GM12891 (cell line): ENCODE results near the gene NELFCD.

ENCODE experiments used
- DNase-seq: peaks from one replicate; pipeline ENCODE4 v3.0.0; 2011; ENCODE audit warnings: low spot score; ENCODE audit not compliant: insufficient read length
- FAIRE-seq: peaks from 2 replicates; lab custom pipeline; 2011; peaks lifted over from hg19 to GRCh38; lab: Jason Lieb, UNC
- PAX5 ChIP-seq: IDR thresholded peaks from 2 replicates; pipeline ENCODE4 v1.6.1; 2011; ENCODE audit warnings: low read length, moderate library complexity, mild to moderate bottlenecking; ENCODE audit not compliant: insufficient read depth, severe bottlenecking
- POLR2A ChIP-seq: IDR thresholded peaks from 2 replicates; pipeline ENCODE4 v1.6.1; 2011; ENCODE audit warnings: low read depth, low read length, control low read depth
- POLR2AphosphoS5 ChIP-seq: IDR thresholded peaks from 2 replicates; pipeline ENCODE4 v1.6.1; 2011; ENCODE audit warnings: low read depth, low read length, control low read depth
- POU2F2 ChIP-seq: IDR thresholded peaks from 2 replicates; pipeline ENCODE4 v1.6.1; 2011; ENCODE audit warnings: low read depth, mild to moderate bottlenecking, control low read depth, low read length, moderate library complexity
- SPI1 ChIP-seq: IDR thresholded peaks from 2 replicates; pipeline ENCODE4 v1.6.1; 2011; ENCODE audit warnings: low read depth, low read length, control low read depth
- TAF1 ChIP-seq: IDR thresholded peaks from 2 replicates; pipeline ENCODE4 v1.6.1; 2011; ENCODE audit warnings: low read depth, low read length, control low read depth

Gene NELFCD

DNA sequence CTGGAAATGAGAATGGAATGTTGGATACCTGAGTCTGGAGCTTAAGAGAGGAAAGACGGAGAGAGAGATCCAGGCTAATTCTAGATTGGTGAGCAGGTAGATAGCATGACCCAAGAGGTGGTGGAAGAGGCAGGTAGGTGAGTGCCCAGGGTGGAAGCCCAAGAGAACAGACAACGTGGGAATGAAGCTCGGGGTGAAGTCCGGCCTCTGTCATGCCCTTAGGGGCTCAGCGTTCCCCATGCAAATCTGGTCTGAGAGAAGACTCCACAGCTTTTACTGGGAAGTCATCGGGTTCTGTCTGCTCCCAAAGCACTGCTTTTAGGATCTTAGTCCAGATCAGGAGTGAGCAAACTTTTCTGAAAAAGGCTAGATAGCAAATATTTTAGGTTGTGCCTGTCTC, 3.6 kb downstream of the NELFCD start:
- FAIRE-seq (no peak), DNase-seq (no peak)
- TF ChIP-seq POLR2AphosphoS5, result no peak
- TF ChIP-seq POLR2A, result no peak
- TF ChIP-seq POU2F2, result no peak
- no peak for TF ChIP-seq TAF1
- TF ChIP-seq SPI1, result no peak
- TF ChIP-seq PAX5, result no peak

DNA sequence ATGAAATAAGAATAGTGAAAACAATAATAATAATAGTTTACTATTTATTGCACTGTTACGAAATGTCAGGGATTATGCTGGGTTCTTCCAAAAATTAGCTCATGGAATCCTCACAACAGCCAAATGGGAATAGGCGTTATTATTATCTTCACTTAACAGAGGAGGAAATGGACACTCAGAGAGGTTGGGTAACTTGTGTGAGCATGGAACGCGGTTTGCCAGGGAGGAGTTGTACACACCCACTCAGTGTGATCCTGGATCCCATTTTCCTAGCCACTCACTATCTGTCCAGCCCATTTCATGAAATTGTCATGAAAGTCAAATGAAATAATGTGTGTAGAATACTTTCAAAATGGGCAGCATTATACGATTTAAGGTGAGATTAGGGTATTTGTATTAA, 4.6 kb downstream of the NELFCD start:
- DNase-seq, result no peak
- TF ChIP-seq TAF1, result no peak
- TF ChIP-seq POU2F2, result no peak
- TF ChIP-seq POLR2A, result no peak
- TF ChIP-seq POLR2AphosphoS5, result no peak
- no peak for TF ChIP-seq PAX5
- no peak for TF ChIP-seq SPI1
- no peak for FAIRE-seq

DNA sequence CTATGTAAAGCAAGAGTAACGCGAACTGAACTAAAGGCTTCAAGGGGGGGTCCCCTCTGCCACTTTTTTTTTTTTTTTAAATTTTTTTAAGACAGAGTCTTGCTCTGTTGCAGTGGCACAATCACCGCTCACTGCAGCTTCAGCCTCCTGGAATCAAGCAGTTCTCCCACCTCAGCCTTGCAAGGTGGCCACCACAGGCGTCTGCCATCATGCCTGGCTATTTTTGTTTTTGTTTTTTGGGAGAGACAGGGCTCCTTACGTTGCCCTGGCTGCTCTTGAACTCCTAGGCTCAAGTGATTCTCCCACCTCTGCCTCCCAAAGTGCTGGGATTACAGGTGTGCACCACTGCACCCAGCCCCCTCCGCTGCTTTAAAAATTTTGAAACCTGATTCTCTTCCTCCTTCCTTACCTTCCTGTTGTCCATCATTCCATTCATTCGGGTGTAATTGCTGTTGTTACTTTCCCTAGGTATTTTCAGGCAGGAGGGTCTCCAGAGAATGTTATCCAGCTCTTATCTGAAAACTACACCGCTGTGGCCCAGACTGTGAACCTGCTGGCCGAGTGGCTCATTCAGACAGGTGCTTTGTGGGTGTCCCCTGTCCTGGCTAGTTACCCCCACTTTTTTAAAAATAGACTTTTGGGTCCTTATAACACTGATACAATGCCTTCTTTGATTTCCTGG, 5.4 kb downstream of the NELFCD start:
- FAIRE-seq (no peak), DNase-seq (no peak)
- TF ChIP-seq POLR2A (no peak), POLR2AphosphoS5 (no peak), PAX5 (no peak), POU2F2 (no peak), TAF1 (no peak)

DNA sequence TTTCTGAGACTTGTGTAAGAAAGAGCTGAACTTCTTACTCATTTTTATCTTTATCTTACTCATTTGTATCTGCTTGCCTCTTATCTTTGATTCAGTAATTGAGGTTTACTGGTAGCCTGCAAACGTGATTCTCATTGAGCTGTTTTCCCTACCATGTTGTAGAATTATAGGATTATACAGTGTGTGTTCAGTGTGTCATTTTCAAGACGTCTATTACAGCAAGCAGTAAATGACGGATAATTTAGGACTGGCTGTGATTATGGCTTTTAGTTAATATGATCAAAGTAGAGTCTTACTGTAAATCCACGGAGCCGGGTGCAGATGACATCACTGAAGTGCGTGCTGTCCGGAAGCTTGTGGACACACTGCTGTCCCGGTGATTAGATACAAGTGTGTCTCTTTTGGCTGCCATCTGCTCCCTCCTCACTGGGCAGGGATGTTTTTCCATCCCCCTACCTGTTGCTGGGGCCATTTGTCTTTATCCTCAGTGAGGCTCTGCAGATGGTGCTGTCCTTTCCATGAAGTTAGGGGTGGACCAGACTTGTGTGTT, 6.0 kb downstream of the NELFCD start:
- DNase-seq (no peak), FAIRE-seq (no peak)
- no peak for TF ChIP-seq POLR2AphosphoS5

DNA sequence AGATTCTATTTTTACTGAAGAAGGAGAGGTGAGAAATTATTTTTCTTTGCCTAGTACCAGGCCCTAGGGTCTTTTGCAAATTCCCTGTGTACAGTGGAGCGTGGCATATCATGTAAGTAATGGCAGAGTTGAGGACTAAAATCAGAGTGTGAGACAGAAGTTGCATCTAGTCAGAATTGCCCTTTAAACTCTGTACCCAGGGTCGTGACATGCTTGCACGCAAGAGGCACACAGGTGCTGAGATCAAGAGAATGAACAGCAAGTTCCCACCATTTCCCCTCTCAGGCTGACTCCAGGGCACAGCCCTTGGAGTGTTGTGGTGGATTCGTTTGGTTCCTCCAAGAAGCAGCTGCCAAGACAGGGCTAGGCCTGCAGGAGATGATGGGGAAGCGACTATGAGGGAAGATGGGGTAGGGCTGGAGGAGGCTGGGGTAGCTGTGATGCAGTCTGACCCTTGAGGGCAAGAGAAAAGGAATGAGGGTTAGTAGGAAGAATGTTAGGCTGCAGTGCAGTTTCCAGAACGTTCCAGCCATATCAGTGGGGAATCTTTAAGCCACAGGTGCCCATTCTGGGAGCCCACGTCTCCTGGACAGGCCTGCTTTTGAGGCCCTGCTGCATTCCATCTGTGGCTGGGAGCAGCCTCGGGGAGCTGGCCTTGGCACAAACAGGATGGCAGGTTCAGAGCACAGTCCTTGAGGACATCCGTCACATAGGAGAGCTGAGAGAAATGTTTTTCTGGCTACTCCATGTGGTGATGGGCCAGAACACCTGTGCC, 6.9 kb downstream of the NELFCD start:
- FAIRE-seq (no peak), DNase-seq (no peak)
- TF ChIP-seq POLR2A (no peak), PAX5 (no peak), SPI1 (no peak), POLR2AphosphoS5 (no peak), POU2F2 (no peak), TAF1 (no peak)

DNA sequence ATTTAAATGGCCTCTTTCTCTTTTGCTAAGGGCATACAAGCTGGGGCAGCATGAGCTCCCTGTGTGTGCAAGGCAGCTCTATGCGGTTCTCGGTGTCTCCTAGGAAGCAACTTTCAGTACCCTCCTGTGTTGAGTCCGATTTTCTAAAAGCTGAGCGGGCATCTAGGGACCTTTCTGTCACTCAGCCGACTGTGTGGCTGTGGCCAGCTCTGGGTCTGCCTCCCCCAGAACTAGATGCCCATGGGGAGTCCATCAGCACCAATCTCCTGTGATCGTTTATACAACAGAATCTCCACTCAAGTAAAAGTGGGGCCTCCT, 7.5 kb downstream of the NELFCD start:
- DNase-seq, result no peak
- no peak for FAIRE-seq
- TF ChIP-seq TAF1, result no peak
- TF ChIP-seq SPI1, result no peak
- TF ChIP-seq PAX5, result no peak
- TF ChIP-seq POLR2A, result no peak
- no peak for TF ChIP-seq POU2F2
- no peak for TF ChIP-seq POLR2AphosphoS5

DNA sequence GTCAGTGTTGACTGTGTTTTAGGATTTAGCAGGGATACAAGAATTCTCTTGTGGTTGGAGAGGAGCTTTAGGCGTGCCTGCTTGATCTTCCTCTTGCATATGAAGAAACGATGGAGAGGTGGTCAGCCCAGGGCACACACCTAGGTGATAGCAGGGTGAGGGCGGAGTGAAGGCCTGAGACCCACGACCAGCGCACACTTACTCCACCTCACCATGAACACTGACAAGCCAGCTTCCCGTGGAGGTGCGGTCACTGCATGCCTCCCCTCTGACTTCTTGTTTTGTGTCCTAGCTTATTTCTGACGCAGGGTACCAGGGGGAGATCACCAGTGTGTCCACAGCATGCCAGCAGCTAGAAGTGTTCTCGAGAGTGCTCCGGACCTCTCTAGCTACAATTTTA, 8.1 kb downstream of the NELFCD start:
- TF ChIP-seq TAF1 (no peak), SPI1 (no peak), POLR2A (no peak), POLR2AphosphoS5 (no peak), POU2F2 (no peak), PAX5 (no peak)
- DNase-seq (no peak), FAIRE-seq (no peak)

DNA sequence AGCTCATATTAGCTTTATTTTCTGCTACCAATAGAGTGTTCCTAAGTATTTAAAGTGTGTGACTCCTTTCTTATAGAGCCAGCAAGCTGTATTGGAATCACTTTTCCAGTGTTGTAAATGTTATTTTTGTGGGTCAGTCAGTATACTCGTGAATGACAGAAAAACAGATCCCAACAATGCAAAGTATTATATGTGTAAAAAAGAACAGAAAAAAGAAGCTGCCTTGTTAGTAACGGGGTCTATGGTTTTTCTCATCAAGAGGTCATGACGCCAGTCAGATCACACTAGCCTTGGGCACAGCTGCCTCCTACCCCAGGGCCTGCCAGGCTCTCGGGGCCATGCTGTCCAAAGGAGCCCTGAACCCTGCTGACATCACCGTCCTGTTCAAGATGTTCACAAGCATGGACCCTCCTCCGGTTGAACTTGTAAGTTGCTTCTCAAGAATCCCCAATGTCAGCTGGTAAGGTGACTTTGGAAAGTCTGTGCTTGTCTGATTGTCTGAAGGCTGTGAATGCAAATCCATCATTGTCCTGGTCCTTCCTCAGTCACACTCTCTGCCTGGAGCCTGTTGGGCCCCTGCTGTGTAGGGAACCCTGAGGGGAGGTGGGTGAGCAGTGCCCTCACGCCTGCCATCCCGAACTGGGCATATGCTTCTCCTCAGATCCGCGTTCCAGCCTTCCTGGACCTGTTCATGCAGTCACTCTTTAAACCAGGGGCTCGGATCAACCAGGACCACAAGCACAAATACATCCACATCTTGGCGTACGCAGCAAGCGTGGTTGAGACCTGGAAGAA, 9.8 kb downstream of the NELFCD start:
- FAIRE-seq (no peak), DNase-seq (no peak)
- TF ChIP-seq TAF1 (no peak), PAX5 (no peak), SPI1 (no peak), POLR2AphosphoS5 (no peak), POLR2A (no peak), POU2F2 (no peak)

DNA sequence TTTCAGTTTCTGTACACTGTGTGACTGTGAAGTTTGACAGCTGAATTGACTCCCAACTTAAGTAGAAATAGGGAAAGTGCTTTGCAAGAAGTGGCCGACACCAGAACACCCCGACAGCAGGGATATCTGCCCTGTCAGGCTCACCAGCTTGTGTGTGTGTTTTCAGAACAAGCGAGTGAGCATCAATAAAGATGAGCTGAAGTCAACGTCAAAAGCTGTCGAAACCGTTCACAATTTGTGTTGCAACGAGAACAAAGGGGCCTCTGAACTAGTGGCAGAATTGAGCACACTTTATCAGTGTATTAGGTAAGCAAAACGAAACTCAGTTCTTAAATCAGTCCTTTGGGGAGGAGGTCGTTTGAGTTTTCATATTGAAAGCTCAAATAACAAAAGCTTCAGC, 10.7 kb downstream of the NELFCD start:
- TF ChIP-seq SPI1 (no peak), POLR2A (no peak), POU2F2 (no peak), TAF1 (no peak), PAX5 (no peak), POLR2AphosphoS5 (no peak)
- FAIRE-seq, result no peak
- DNase-seq, result no peak
